ENCODE results near the gene AKIP1. TPM values are rescaled to one million over a fixed set of nuclear protein-coding genes. Genes with fewer than 3 reads are reported as not detected.

The AKIP1 gene
- total RNA-seq, 1 donor from 2014 or later, result 53.7 TPM

DNA sequence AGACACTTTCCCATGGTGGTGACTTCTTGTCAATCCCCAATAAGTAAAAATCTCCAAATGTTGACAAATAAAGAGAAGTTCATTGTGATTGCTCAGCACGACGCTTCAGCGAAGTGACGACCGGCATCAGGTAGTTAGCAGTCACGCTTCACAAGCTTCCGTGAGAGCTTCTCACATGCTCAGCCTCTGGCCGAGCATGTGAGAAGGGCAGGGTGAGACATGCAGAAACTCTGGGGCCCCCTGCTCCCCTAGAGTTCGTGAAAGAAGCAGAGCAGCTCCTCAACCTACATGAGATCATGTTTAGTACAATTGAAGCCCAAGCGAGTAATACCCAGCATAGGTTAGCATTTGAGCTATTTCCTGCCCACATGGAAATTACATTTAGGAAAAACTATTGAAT, 26.2 kb downstream of the AKIP1 start:
- H3F3A ChIP-seq (ENCODE audit: low read depth), result no peaks in the 10 kb centered on the region
- H3K27me3 ChIP-seq, result no peaks in the 10 kb centered on the region
- no peak overlapping the region for H2AFZ ChIP-seq (replicated peaks)
- H3K9me3 Mint-ChIP-seq, result peaks cover 2% of the 10 kb centered on the region
- no peak overlapping the region for H3K4me2 ChIP-seq
- H3K4me1 ChIP-seq, result peaks cover 6% of the 10 kb centered on the region
- no peak for DNase-seq (ENCODE audit: low spot score)
- H3K9ac ChIP-seq, result no peak overlapping the region
- peak overlapping the region; percentile 24 for H3K27ac Mint-ChIP-seq
- H3K27ac ChIP-seq, result no peak overlapping the region
- TF ChIP-seq EZH2 (IDR thresholded peaks at IDR 0.05) (no peak), EZH2phosphoT487 (IDR thresholded peaks at IDR 0.05) (no peak)
- TF ChIP-seq, protein P1, sequence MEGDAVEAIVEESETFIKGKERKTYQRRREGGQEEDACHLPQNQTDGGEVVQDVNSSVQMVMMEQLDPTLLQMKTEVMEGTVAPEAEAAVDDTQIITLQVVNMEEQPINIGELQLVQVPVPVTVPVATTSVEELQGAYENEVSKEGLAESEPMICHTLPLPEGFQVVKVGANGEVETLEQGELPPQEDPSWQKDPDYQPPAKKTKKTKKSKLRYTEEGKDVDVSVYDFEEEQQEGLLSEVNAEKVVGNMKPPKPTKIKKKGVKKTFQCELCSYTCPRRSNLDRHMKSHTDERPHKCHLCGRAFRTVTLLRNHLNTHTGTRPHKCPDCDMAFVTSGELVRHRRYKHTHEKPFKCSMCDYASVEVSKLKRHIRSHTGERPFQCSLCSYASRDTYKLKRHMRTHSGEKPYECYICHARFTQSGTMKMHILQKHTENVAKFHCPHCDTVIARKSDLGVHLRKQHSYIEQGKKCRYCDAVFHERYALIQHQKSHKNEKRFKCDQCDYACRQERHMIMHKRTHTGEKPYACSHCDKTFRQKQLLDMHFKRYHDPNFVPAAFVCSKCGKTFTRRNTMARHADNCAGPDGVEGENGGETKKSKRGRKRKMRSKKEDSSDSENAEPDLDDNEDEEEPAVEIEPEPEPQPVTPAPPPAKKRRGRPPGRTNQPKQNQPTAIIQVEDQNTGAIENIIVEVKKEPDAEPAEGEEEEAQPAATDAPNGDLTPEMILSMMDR (IDR thresholded peaks at IDR 0.05), result no peak
- no peaks in the 10 kb centered on the region for H3K36me3 Mint-ChIP-seq
- H4K20me1 ChIP-seq (ENCODE audit: low read depth), result no peaks in the 10 kb centered on the region
- H3K9me3 ChIP-seq (ENCODE audit: low read depth), result no peaks in the 10 kb centered on the region
- peaks cover 5% of the 10 kb centered on the region for H3K27me3 Mint-ChIP-seq (ENCODE audit: insufficient read depth, low read depth)
- H3K4me1 Mint-ChIP-seq, result peaks cover 27% of the 10 kb centered on the region
- H3K79me2 ChIP-seq (ENCODE audit: low read depth), result no peaks in the 10 kb centered on the region
- no peaks in the 10 kb centered on the region for H3K36me3 ChIP-seq
- H3K4me3 Mint-ChIP-seq, result no peak overlapping the region
- no peak overlapping the region for H3K4me3 ChIP-seq

DNA sequence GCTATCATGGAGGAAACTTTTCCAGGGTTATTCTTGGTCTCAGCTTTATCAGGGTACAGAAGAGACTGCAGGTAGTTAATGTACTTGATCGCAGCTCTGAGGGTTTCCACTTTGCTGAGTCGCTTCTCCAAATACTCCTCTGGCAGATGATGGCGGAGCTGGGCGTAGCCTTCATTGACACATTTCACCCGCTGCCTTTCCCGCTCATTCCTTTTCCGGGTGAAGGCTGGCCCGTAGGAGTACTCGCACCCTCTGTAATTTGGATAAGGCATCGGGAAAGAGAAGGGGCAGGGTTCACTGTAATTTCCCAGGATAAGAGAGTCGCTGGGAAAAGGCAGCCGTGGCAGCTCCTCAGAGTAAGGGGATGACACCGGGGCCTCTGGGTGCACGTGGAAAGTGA, 26.7 kb downstream of the AKIP1 start:
- no peaks in the 10 kb centered on the region for H3K36me3 ChIP-seq
- no peaks in the 10 kb centered on the region for H4K20me1 ChIP-seq (ENCODE audit: low read depth)
- Mint-ChIP-seq H3K4me1 (peaks cover 23% of the 10 kb centered on the region), H3K4me3 (no peak overlapping the region), H3K27me3 (ENCODE audit: insufficient read depth, low read depth) (peaks cover 5% of the 10 kb centered on the region), H3K9me3 (peaks cover 2% of the 10 kb centered on the region), H3K27ac (peak overlapping the region; percentile 24), H3K36me3 (no peaks in the 10 kb centered on the region)
- no peak overlapping the region for H3K9ac ChIP-seq
- H3K27me3 ChIP-seq, result no peaks in the 10 kb centered on the region
- no peaks in the 10 kb centered on the region for H3F3A ChIP-seq (ENCODE audit: low read depth)
- H3K79me2 ChIP-seq (ENCODE audit: low read depth), result no peaks in the 10 kb centered on the region
- H3K4me3 ChIP-seq, result no peak overlapping the region
- no peak overlapping the region for H2AFZ ChIP-seq (replicated peaks)
- H3K27ac ChIP-seq, result no peak overlapping the region
- no peak for TF ChIP-seq EZH2 (IDR thresholded peaks at IDR 0.05)
- no peaks in the 10 kb centered on the region for H3K9me3 ChIP-seq (ENCODE audit: low read depth)
- DNase-seq (ENCODE audit: low spot score), result no peak
- H3K4me2 ChIP-seq, result no peak overlapping the region
- peaks cover 6% of the 10 kb centered on the region for H3K4me1 ChIP-seq

DNA sequence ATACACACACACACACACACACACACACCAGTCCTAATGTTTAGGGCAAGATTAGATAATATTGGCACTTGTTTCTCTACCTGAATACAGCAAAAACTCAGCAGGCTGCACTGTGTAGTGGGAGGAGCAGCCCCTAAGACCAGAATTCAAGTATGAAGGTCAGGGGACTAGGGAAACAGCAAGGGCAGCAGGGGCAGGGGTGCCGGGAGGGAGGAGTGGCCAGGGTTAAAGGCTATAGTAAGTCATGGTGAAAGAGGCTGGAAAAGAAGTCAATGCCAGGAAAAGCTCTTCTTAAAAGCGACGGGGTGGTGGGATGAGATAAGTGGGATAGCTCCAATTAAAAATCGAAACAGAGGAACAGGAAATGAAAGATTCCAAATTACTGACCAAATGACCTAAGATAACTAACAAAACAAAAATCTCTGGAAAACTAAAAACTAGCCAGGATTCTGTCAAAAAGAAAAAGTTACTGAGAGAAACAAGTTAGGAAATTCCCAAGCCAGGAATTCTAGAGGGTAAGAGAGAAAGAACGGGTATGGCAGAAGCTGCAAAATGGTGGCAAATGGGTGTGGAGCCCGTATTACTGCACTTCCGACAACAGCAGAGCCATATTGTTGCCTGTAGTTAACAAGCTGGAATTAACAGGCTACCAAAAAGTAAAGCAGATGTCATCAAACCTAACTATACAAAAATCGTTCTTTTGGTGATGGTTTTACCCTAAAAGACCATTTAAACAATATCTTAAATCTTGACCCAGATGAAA, 30.5 kb downstream of the AKIP1 start:
- Histone ChIP-seq H3K79me2 (ENCODE audit: low read depth) (no peaks in the 10 kb centered on the region), H3K4me3 (no peak overlapping the region), H3K36me3 (no peaks in the 10 kb centered on the region), H4K20me1 (ENCODE audit: low read depth) (no peaks in the 10 kb centered on the region), H3K27ac (no peak overlapping the region), H3K9me3 (ENCODE audit: low read depth) (no peaks in the 10 kb centered on the region), H3K4me1 (no peaks in the 10 kb centered on the region), H3K4me2 (no peak overlapping the region), H3K9ac (no peak overlapping the region), H3F3A (ENCODE audit: low read depth) (no peaks in the 10 kb centered on the region), H2AFZ (replicated peaks) (no peak overlapping the region), H3K27me3 (no peaks in the 10 kb centered on the region)
- TF ChIP-seq EZH2phosphoT487 (IDR thresholded peaks at IDR 0.05) (no peak), EZH2 (IDR thresholded peaks at IDR 0.05) (no peak)
- TF ChIP-seq, protein P1 (IDR thresholded peaks at IDR 0.05), result no peak
- peaks cover 11% of the 10 kb centered on the region for H3K4me1 Mint-ChIP-seq
- H3K27me3 Mint-ChIP-seq (ENCODE audit: insufficient read depth, low read depth), result peaks cover 5% of the 10 kb centered on the region
- H3K36me3 Mint-ChIP-seq, result no peaks in the 10 kb centered on the region
- no peak overlapping the region for H3K4me3 Mint-ChIP-seq
- DNase-seq (ENCODE audit: low spot score), result no peak
- no peak overlapping the region for H3K27ac Mint-ChIP-seq
- peaks cover 2% of the 10 kb centered on the region for H3K9me3 Mint-ChIP-seq

DNA sequence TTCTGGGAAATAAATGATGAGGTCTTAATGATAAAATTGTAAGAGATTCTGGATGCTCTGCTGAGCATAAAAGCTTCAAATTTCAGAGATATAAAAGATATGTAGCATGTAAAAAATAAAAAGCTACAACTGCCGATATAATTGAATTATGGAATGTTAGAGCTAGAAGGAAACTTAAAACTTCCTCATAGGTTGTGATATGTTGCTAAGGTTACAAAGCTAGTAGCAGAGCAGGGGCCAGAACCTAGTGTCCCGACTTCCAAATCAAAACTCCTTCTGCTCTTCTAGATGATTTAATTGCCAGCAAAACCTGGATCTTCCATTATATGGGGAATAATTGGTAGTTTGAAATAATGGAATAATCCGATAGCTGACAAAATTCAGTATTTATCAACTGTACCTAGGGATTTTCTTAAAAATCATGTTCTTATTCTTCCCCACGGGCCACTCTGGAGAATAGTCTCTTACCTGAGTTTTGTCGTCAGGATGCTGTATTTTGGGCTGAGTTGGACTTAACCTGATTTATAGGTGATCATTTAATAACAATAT, 31.6 kb downstream of the AKIP1 start, which contains the start of gene ASCL3:
ASCL3 (minus strand) TSS at position 499 of the 549 bp plus-strand sequence. CDS start 4,855 bp downstream, outside the sequence.
- Histone ChIP-seq H3K9ac (no peak within 1 kb of the TSS), H3K36me3 (no peaks in the 10 kb centered on the region), H3K4me1 (no peaks in the 10 kb centered on the region), H2AFZ (replicated peaks) (no peak within 1 kb of the TSS), H3K79me2 (ENCODE audit: low read depth) (no peaks in the 10 kb centered on the region), H3F3A (ENCODE audit: low read depth) (no peaks in the 10 kb centered on the region), H3K27me3 (no peaks in the 10 kb centered on the region), H3K9me3 (ENCODE audit: low read depth) (no peaks in the 10 kb centered on the region), H4K20me1 (ENCODE audit: low read depth) (no peaks in the 10 kb centered on the region), H3K4me3 (no peak within 1 kb of the TSS), H3K4me2 (no peak within 1 kb of the TSS), H3K27ac (no peak within 1 kb of the TSS)
- TF ChIP-seq EZH2phosphoT487 (IDR thresholded peaks at IDR 0.05) (no peak), EZH2 (IDR thresholded peaks at IDR 0.05) (no peak)
- TF ChIP-seq, protein P1 (IDR thresholded peaks at IDR 0.05), result no peak
- DNase-seq (ENCODE audit: low spot score), result no peak
- Mint-ChIP-seq H3K27ac (no peak within 1 kb of the TSS), H3K4me1 (peaks cover 7% of the 10 kb centered on the region), H3K9me3 (no peaks in the 10 kb centered on the region), H3K27me3 (ENCODE audit: insufficient read depth, low read depth) (peaks cover 5% of the 10 kb centered on the region), H3K4me3 (no peak within 1 kb of the TSS), H3K36me3 (peaks cover 5% of the 10 kb centered on the region)
